ENCODE data around the gene FGFRL1.
"Not testable (repeated sequence)": the region's sequence is repeated elsewhere in the genome, so short reads cannot be mapped to it uniquely, and the experiment has no call there.

FGFRL1 gene

DNA sequence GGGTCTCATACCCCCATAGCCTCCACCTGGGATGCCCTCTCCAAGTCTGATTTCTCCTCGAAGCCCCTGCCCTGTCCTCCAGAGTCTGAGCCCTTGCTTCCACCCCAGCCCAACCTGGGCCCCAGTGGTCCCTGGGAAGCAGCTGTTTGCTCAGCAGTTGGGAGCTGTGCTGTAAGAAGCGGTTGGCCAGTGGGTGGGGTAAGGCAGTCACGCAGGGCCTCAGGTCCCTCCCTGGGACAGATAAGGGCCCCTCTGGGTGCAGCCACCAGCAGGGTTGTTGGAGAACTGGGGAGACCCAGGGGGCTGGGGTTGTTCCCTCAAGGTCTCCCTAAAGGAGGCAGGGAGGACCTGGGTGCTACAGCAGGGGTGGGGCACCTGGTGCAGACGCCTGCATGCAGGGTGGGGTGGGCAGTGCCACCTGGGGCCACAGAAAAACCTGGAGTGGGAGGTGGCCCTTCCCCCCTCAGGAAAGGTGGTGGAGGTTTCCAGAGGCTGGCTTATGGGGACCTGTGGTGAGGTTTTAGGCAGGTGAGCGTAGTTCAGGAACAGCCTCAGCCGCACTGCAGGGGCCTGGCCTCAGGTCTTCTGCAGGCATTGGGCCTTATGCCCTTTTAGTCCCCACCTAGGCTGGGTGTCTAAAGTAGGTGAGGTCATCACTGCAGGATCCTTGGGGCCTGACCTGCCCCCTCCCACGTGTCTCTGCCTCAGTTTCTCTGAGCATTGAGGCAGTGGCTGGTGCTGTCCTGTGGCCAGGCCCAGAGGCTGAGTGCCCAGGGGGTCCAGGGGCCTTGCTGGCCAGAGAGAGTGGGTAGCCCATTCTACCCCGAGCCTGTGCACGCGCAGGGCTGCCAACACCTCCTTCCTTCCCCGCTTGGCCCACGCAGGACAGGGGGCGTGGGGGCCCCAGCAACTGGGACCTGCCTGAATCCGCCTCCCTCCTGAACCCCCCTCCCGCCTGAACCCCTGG, 15.1 kb upstream of the FGFRL1 start:
- H3K4me1 Mint-ChIP-seq (ENCODE audit: low read depth), result no peaks in the 10 kb centered on the region

DNA sequence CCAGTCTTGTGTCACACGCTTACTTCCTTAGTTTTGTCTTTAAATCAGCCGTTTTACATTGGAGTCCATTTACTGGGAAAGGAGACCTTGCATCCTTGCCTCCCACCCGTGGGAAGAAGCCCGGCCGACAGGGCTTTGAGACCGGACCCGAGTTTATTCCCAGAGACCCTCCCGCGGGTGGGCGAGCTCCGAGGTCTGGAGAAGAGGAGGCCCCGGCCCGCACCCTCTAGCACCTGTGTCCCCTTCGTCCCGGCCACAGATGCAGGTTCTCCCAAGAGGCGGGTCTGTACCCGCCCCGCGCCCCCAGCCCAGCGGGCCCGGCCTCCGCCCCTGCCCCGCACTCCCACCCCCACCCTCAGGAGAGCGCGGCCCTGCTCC, 14.4 kb upstream of the FGFRL1 start:
- H3K36me3 Mint-ChIP-seq (ENCODE audit: low read depth), result no peaks in the 10 kb centered on the region
- H3K27me3 Mint-ChIP-seq (ENCODE audit: low read depth), result peaks cover 34% of the 10 kb centered on the region
- H3K4me3 Mint-ChIP-seq, result no peak overlapping the region
- no peaks in the 10 kb centered on the region for H3K4me1 Mint-ChIP-seq (ENCODE audit: low read depth)
- no peaks in the 10 kb centered on the region for H3K9me3 Mint-ChIP-seq
- H3K27ac Mint-ChIP-seq, result no peak overlapping the region

More for the DNA sequence above, 15.1 kb upstream of the FGFRL1 start:
- Mint-ChIP-seq H3K4me3 (no peak overlapping the region), H3K36me3 (ENCODE audit: low read depth) (no peaks in the 10 kb centered on the region), H3K27me3 (ENCODE audit: low read depth) (peaks cover 31% of the 10 kb centered on the region), H3K9me3 (no peaks in the 10 kb centered on the region), H3K27ac (no peak overlapping the region)

GRCh38 chr4:997375-998071, 13.9 kb upstream of the FGFRL1 start:
- no peaks in the 10 kb centered on the region for H3K4me1 Mint-ChIP-seq (ENCODE audit: low read depth)
- H3K9me3 Mint-ChIP-seq, result no peaks in the 10 kb centered on the region
- H3K36me3 Mint-ChIP-seq (ENCODE audit: low read depth), result no peaks in the 10 kb centered on the region
- no peak overlapping the region for H3K27ac Mint-ChIP-seq
- no peak overlapping the region for H3K4me3 Mint-ChIP-seq
- H3K27me3 Mint-ChIP-seq (ENCODE audit: low read depth), result peaks cover 38% of the 10 kb centered on the region

DNA sequence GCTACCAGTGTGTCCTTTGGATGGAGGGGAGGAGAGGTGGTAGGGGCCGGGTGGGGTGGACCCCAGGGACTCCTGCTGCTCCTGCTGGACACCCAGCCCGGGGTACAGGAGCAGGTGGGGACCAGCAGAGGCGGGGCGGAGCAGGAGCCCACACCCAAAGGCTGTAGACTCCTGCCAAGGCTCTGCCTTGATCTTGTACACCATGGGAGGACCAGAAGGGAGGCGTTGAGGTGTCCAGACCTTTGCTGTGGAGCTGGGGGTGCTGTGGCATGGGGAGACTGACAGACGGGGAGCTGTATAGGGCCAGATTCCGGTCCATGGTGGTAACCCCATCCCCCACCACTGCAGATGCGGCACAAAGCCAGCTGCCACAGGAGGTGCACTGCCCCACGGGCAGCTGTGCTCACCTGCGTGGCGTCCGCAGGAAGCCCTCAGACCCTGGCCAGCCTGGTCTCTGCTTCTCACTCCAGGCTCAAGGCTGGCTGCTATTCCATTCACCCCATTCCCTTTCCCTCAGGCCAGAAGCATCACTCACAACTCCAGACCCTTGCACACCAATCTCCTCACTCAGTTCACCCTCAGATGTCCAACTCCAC, 13.2 kb upstream of the FGFRL1 start:
- no peaks in the 10 kb centered on the region for H3K4me1 Mint-ChIP-seq (ENCODE audit: low read depth)
- peaks cover 38% of the 10 kb centered on the region for H3K27me3 Mint-ChIP-seq (ENCODE audit: low read depth)
- H3K9me3 Mint-ChIP-seq, result no peaks in the 10 kb centered on the region
- no peak overlapping the region for H3K27ac Mint-ChIP-seq
- no peak overlapping the region for H3K4me3 Mint-ChIP-seq
- no peaks in the 10 kb centered on the region for H3K36me3 Mint-ChIP-seq (ENCODE audit: low read depth)

DNA sequence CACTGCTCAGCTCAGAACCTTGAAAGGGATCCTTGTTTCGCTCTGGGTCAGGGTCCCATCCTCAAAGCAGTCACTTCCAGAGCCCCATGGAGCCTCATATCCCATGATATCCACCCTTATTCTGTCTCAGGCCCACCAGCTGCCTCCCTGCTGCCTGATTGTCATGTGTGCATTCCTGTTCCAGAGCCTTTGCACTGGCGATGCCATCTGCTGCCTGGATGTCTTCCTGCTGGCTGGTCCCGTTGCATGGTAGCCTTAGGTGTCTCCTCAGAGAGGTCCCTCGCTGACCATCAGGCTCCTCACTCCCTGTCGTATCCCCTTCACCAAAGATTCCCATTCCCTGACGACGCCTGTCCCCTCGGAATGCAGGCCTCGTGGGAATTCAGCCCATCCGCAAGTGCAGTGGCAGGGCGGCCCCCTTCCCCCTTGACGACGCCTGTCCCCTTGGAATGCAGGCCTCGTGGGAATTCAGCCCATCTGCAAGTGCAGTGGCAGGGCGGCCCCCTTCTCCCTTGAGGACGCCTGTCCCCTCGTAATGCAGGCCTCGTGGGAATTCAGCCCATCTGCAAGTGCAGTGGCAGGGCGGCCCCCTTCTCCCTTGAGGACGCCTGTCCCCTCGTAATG, 12.1 kb upstream of the FGFRL1 start:
- H3K27ac Mint-ChIP-seq; H3K36me3 Mint-ChIP-seq (ENCODE audit: low read depth); H3K9me3 Mint-ChIP-seq; H3K4me3 Mint-ChIP-seq; H3K4me1 Mint-ChIP-seq (ENCODE audit: low read depth): not testable (repeated sequence)
- peaks cover 38% of the 10 kb centered on the region for H3K27me3 Mint-ChIP-seq (ENCODE audit: low read depth)

GRCh38 chr4:999882-1000425, 11.5 kb upstream of the FGFRL1 start:
- H3K4me3 Mint-ChIP-seq, result no peak overlapping the region
- no peaks in the 10 kb centered on the region for H3K4me1 Mint-ChIP-seq (ENCODE audit: low read depth)
- H3K36me3 Mint-ChIP-seq (ENCODE audit: low read depth), result no peaks in the 10 kb centered on the region
- H3K27me3 Mint-ChIP-seq (ENCODE audit: low read depth), result peaks cover 43% of the 10 kb centered on the region
- no peaks in the 10 kb centered on the region for H3K9me3 Mint-ChIP-seq
- H3K27ac Mint-ChIP-seq, result no peak overlapping the region

DNA sequence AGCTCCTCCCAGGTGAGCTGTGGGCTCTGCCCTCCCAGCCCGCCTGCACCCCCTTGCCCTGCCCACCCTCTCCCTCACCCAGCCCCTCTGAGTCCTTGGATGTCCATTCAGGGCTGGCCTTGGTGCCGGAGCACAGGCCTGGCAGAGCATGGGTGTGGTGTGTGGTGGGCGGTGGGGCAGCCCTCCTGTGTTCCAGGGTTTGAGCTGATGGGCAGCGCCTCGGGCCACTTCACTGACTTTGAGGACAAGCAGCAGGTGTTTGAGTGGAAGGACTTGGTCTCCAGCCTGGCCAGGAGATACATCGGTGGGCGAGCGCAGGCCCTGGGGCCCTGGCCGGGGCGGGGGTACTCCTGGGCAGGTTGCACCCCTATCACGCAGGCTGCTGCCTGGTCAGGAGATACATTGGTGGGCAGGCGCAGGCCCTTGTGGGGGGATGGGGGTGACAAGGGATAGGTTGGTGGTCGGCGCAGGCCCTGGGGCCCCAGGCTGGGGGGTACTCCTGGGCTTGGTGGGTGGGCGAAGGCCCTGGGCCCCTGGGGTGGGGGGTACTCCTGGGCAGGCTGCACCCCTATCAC, 10.7 kb upstream of the FGFRL1 start:
- H3K9me3 Mint-ChIP-seq, result no peaks in the 10 kb centered on the region
- peaks cover 39% of the 10 kb centered on the region for H3K27me3 Mint-ChIP-seq (ENCODE audit: low read depth)
- H3K36me3 Mint-ChIP-seq (ENCODE audit: low read depth), result no peaks in the 10 kb centered on the region
- H3K4me3 Mint-ChIP-seq, result no peak overlapping the region
- H3K4me1 Mint-ChIP-seq (ENCODE audit: low read depth), result no peaks in the 10 kb centered on the region
- H3K27ac Mint-ChIP-seq, result no peak overlapping the region

- no peak overlapping the region for H3K4me3 Mint-ChIP-seq
Observed at GRCh38 chr4:1001561-1002130, 9.8 kb upstream of the FGFRL1 start.

GRCh38 chr4:1002131-1002630, 9.2 kb upstream of the FGFRL1 start:
- peaks cover 40% of the 10 kb centered on the region for H3K27me3 Mint-ChIP-seq (ENCODE audit: low read depth)

More at GRCh38 chr4:1001561-1002130, 9.8 kb upstream of the FGFRL1 start:
- Mint-ChIP-seq H3K36me3 (ENCODE audit: low read depth) (no peaks in the 10 kb centered on the region), H3K27me3 (ENCODE audit: low read depth) (peaks cover 39% of the 10 kb centered on the region), H3K4me1 (ENCODE audit: low read depth) (no peaks in the 10 kb centered on the region), H3K27ac (no peak overlapping the region), H3K9me3 (no peaks in the 10 kb centered on the region)

GRCh38 chr4:1002631-1003251, 8.7 kb upstream of the FGFRL1 start:
- H3K4me3 Mint-ChIP-seq, result no peak overlapping the region
- no peaks in the 10 kb centered on the region for H3K4me1 Mint-ChIP-seq (ENCODE audit: low read depth)
- H3K27ac Mint-ChIP-seq, result no peak overlapping the region
- no peaks in the 10 kb centered on the region for H3K36me3 Mint-ChIP-seq (ENCODE audit: low read depth)
- no peaks in the 10 kb centered on the region for H3K9me3 Mint-ChIP-seq
- peaks cover 44% of the 10 kb centered on the region for H3K27me3 Mint-ChIP-seq (ENCODE audit: low read depth)

More at GRCh38 chr4:1002131-1002630, 9.2 kb upstream of the FGFRL1 start:
- H3K27ac Mint-ChIP-seq, result no peak overlapping the region
- no peaks in the 10 kb centered on the region for H3K36me3 Mint-ChIP-seq (ENCODE audit: low read depth)
- H3K9me3 Mint-ChIP-seq, result no peaks in the 10 kb centered on the region
- no peaks in the 10 kb centered on the region for H3K4me1 Mint-ChIP-seq (ENCODE audit: low read depth)
- no peak overlapping the region for H3K4me3 Mint-ChIP-seq

DNA sequence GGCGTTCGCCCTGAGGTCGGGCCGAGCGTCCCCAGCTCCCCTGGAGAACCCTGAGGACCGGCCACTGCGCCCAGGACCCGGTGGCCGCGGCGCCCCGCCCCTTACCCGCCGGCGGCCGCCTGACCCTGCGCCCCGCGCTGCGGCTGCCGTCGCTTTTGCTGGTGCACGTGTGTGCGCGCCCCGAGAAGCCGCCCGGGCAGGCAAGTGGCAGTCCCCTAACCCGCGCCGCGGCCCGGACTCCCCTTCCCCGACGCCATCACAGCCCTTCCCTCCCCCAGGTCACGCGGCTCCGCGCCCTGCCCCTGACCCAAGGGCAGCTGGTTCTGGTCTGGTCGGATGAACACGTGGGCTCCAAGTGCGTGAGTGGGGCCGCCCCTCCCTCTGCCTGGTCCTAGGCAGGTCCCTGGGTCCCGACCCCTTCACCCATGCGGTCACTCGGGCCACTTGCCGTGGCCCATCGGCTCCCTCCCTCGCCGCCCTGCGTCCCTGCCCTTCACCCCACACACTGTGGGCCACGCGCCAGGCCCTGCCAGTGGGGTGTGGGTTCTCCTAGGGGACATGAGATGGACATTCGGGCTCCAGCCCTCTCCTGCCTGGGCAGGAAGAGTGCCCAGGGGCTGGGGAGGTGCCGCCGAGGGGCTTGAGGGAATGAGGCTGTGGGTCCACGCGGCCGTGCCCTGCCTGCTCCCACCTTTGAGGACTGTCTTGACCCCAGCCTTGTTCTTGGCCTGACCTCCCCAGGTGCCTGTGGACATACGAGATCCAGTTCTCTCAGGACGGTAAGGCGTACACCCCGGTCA, 8.0 kb upstream of the FGFRL1 start:
- Mint-ChIP-seq H3K9me3 (no peaks in the 10 kb centered on the region), H3K27me3 (ENCODE audit: low read depth) (peaks cover 44% of the 10 kb centered on the region), H3K4me3 (no peak overlapping the region), H3K36me3 (ENCODE audit: low read depth) (no peaks in the 10 kb centered on the region), H3K4me1 (ENCODE audit: low read depth) (no peaks in the 10 kb centered on the region), H3K27ac (no peak overlapping the region)

- H3K4me1 Mint-ChIP-seq (ENCODE audit: low read depth), result peaks cover 5% of the 10 kb centered on the region
- no peaks in the 10 kb centered on the region for H3K9me3 Mint-ChIP-seq
- H3K27ac Mint-ChIP-seq, result no peak overlapping the region
- H3K4me3 Mint-ChIP-seq, result no peak overlapping the region
- no peaks in the 10 kb centered on the region for H3K36me3 Mint-ChIP-seq (ENCODE audit: low read depth)
- peaks cover 46% of the 10 kb centered on the region for H3K27me3 Mint-ChIP-seq (ENCODE audit: low read depth)
Observed at GRCh38 chr4:1004071-1004418, 7.4 kb upstream of the FGFRL1 start.

Data from T-helper 1 cell treated with Interleukin-12 subunit alpha and Interleukin-12 subunit beta and Interleukin-4 antibody, amounts not matched to agents 30 μg/mL and 1 μg/mL, for 36 hours (primary cell).